ENCODE measurements around the gene COLEC12.

COLEC12 gene

DNA sequence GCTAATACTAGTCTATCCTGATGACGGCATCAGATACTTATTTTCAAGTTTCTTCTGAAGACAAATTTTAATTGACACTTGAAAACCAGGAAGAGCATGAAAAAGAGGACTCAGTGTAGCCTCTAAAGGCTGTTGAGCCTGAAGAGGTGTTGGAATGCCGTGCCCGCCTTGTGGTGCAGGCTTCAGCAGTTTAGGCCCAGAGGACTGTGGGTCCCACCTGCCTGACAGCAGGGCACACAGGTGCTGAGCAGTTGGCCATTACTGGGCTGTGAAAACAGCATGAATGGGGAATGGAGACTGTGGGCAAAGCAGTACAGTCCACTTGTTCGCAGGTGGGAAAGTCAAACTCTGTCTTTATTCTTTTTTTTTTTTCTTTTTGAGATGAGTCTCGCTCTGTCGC lies 182.9 kb downstream of the COLEC12 start:
- Histone ChIP-seq H3K4me1 (ENCODE audit: control insufficient read depth, insufficient read depth, low read length) (0 out of 2 replicates have a peak, but pooled peaks cover 3% of the 10 kb centered on the region), H3K36me3 (ENCODE audit: control insufficient read depth in 2 of 2, insufficient read depth in 1 of 2, low read length in 2 of 2) (peaks cover 0 to 3% of the 10 kb centered on the region in 2 experiments; a peak in 1 of 3 replicates), H3K27ac (ENCODE audit: extremely low read depth, low read depth, low read length) (no peak overlapping the region), H3K9me3 (ENCODE audit: control insufficient read depth, insufficient read depth, low read depth, low read length) (no peaks in the 10 kb centered on the region), H3K4me3 (ENCODE audit: low read depth, low read length) (no peak overlapping the region)
- CTCF ChIA-PET: interaction anchor here (0.9 kb wide), 1 partner anchor 153 kb away, joined by 3 read pairs; no protein-coding TSS in a partner anchor
- TF ChIP-seq ZFP69B (tag by site-specific recombination; IDR thresholded peaks at IDR 0.05): peak; percentile 64
- TF ChIP-seq, protein P1, sequence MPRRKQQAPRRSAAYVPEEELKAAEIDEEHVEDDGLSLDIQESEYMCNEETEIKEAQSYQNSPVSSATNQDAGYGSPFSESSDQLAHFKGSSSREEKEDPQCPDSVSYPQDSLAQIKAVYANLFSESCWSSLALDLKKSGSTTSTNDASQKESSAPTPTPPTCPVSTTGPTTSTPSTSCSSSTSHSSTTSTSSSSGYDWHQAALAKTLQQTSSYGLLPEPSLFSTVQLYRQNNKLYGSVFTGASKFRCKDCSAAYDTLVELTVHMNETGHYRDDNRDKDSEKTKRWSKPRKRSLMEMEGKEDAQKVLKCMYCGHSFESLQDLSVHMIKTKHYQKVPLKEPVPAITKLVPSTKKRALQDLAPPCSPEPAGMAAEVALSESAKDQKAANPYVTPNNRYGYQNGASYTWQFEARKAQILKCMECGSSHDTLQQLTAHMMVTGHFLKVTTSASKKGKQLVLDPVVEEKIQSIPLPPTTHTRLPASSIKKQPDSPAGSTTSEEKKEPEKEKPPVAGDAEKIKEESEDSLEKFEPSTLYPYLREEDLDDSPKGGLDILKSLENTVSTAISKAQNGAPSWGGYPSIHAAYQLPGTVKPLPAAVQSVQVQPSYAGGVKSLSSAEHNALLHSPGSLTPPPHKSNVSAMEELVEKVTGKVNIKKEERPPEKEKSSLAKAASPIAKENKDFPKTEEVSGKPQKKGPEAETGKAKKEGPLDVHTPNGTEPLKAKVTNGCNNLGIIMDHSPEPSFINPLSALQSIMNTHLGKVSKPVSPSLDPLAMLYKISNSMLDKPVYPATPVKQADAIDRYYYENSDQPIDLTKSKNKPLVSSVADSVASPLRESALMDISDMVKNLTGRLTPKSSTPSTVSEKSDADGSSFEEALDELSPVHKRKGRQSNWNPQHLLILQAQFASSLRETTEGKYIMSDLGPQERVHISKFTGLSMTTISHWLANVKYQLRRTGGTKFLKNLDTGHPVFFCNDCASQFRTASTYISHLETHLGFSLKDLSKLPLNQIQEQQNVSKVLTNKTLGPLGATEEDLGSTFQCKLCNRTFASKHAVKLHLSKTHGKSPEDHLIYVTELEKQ (tag by site-specific recombination; IDR thresholded peaks at IDR 0.05; ENCODE audit: borderline replicate concordance): no peak
- TF ChIP-seq, protein P2, sequence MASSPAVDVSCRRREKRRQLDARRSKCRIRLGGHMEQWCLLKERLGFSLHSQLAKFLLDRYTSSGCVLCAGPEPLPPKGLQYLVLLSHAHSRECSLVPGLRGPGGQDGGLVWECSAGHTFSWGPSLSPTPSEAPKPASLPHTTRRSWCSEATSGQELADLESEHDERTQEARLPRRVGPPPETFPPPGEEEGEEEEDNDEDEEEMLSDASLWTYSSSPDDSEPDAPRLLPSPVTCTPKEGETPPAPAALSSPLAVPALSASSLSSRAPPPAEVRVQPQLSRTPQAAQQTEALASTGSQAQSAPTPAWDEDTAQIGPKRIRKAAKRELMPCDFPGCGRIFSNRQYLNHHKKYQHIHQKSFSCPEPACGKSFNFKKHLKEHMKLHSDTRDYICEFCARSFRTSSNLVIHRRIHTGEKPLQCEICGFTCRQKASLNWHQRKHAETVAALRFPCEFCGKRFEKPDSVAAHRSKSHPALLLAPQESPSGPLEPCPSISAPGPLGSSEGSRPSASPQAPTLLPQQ (tag by site-specific recombination; IDR thresholded peaks at IDR 0.05): peak; percentile 53; the same call in 1 of the 2 replicates
- no peak for TF ChIP-seq ZNF223 (tag by site-specific recombination; IDR thresholded peaks at IDR 0.05)
- POLR2A ChIA-PET: interaction anchor here (1.4 kb wide), 1 partner anchor 50 kb away, joined by 3 read pairs; the partner anchor contains the start of gene THOC1

DNA sequence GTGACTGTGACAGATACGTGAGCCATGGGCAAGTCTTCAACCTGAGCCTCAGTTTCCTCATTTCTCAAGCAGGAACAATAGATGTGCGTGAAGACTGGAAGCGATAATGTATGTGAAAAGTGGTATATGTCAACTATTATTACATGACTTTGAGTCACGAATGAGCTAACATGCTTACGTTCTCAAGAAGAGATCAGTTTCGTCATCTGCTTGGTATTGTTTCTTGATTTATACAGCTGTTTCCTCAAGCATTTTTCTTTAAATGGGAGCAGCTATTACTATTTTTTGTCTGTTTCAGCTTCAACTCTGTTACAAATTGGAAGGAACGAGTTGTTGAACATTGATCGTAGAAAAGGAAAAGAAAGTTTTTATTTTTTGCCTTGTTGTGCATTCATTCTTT lies 184.1 kb downstream of the COLEC12 start:
- H3K36me3 ChIP-seq (ENCODE audit: control insufficient read depth in 2 of 2, insufficient read depth in 1 of 2, low read length in 2 of 2): peaks cover 0 to 3% of the 10 kb centered on the region in 2 experiments; a peak in 1 of 3 replicates
- ChIA-PET CTCF (interaction anchor here (0.6 to 1.0 kb wide), 2 partner anchors 19 to 243 kb away, joined by 3 read pairs; no protein-coding TSS in a partner anchor), POLR2A (interaction anchor here (1.4 kb wide), 1 partner anchor 49 kb away, joined by 3 read pairs; the partner anchor contains the start of gene THOC1)
- TF ChIP-seq REST (tag by site-specific recombination; IDR thresholded peaks at IDR 0.05) (no peak), ZNF677 (tag by site-specific recombination; IDR thresholded peaks at IDR 0.05) (no peak), ZNF133 (tag by site-specific recombination; IDR thresholded peaks at IDR 0.05) (no peak), ZFP41 (tag by site-specific recombination; IDR thresholded peaks at IDR 0.05; ENCODE audit: borderline replicate concordance) (no peak), ZNF585B (tag by site-specific recombination; IDR thresholded peaks at IDR 0.05) (no peak), IKZF3 (tag by site-specific recombination; IDR thresholded peaks at IDR 0.05) (no peak), ZNF155 (tag by site-specific recombination; IDR thresholded peaks at IDR 0.05) (no peak), ZNF560 (tag by site-specific recombination; IDR thresholded peaks at IDR 0.05; ENCODE audit: borderline replicate concordance) (no peak)
- TF ChIP-seq, protein P3, sequence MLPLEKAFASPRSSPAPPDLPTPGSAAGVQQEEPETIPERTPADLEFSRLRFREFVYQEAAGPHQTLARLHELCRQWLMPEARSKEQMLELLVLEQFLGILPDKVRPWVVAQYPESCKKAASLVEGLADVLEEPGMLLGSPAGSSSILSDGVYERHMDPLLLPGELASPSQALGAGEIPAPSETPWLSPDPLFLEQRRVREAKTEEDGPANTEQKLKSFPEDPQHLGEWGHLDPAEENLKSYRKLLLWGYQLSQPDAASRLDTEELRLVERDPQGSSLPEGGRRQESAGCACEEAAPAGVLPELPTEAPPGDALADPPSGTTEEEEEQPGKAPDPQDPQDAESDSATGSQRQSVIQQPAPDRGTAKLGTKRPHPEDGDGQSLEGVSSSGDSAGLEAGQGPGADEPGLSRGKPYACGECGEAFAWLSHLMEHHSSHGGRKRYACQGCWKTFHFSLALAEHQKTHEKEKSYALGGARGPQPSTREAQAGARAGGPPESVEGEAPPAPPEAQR (tag by site-specific recombination; IDR thresholded peaks at IDR 0.05): no peak
- no peak overlapping the region for H3K27ac ChIP-seq (ENCODE audit: extremely low read depth, low read depth, low read length)
- no peaks in the 10 kb centered on the region for H3K4me1 ChIP-seq (ENCODE audit: control insufficient read depth, insufficient read depth, low read length)
- no peak overlapping the region for H3K4me3 ChIP-seq (ENCODE audit: low read depth, low read length)
- H3K9me3 ChIP-seq (ENCODE audit: control insufficient read depth, insufficient read depth, low read depth, low read length): no peaks in the 10 kb centered on the region

Measured in HEK293 (cell line).